Left lung (tissue), 10 donors: ENCODE measurements around the gene PRDM5. TPM values are rescaled to one million over a fixed set of nuclear protein-coding genes. Genes with fewer than 3 reads are reported as not detected.

ENCODE experiments used
- ATAC-seq: fragments of 200-7000 bp; cut with Tn5 transposase; one replicate; pipeline ENCODE4 v1.9.1; 2020; ENCODE audit warnings: moderate library complexity
- DNase-seq, 4 donors: peaks; one replicate each; pipeline ENCODE4 v3.0.0-alpha.2; 2013 to 2020
- H3K27ac ChIP-seq, 2 donors: fragments of 200-600 bp; sonication (generic) in 1 of 2; one replicate each; pipeline versions ENCODE4 v1.5.0 to v1.8.0; 2020 to 2021
- H3K27me3 ChIP-seq, 2 donors: fragments of 200-600 bp; sonication (generic) in 1 of 2; one replicate each; pipeline versions ENCODE4 v1.5.0 to v1.8.0; 2020 to 2021
- H3K36me3 ChIP-seq, 2 donors: fragments of 200-600 bp; sonication (generic) in 1 of 2; one replicate each; pipeline versions ENCODE4 v1.5.0 to v1.8.0; 2020 to 2021
- H3K4me1 ChIP-seq, 2 donors: fragments of 200-600 bp; one replicate each; pipeline ENCODE4 v1.8.0; 2021
- H3K4me3 ChIP-seq, 2 donors: fragments of 200-600 bp; sonication (generic) in 1 of 2; one replicate each; pipeline versions ENCODE4 v1.5.0 to v1.8.0; 2020 to 2021; ENCODE audit warnings: mild to moderate bottlenecking in 1 of 2
- H3K9me3 ChIP-seq, 2 donors: fragments of 200-600 bp; sonication (generic) in 1 of 2; one replicate each; pipeline versions ENCODE4 v1.5.0 to v1.8.0; 2020 to 2021
- CTCF ChIP-seq, 2 donors: fragments of 200-600 bp; sonication (generic) in 1 of 2; IDR thresholded peaks; one replicate each; pipeline versions ENCODE4 v1.5.0 to v1.8.0; 2021; ENCODE audit warnings: antibody characterized with exemption in 2 of 2
- intact Hi-C, 2 donors: fragments of 100-400 bp; cut with DNase I; formaldehyde crosslinking; loops; one replicate each; pipeline versions ENCODE4 v1.11.2 to v1.14.2; 2022
- polyA plus RNA-seq, 6 donors: library from polyadenylated mRNA; unstranded; fragments of 120-200 nt; gene quantifications; one replicate each; pipeline ENCODE4 v1.2.1, GENCODE V29; 2013; ENCODE audit not compliant: insufficient read length in 6 of 6
- total RNA-seq, 2 donors: library from RNA; stranded (reverse); fragmentation: NEBNext Ultra II Directional; extraction: Animal tissue kit (Norgen Biotek cat#: 25700); gene quantifications; one replicate each; pipeline ENCODE4 v1.2.1, GENCODE V29; 2021
- donor health status: DM: no; HTN: yes; CAD: no.
- donor health status: DM: no; HTN: no; CAD: no.

PRDM5 gene
- total and polyA plus RNA-seq, 8 donors = 12.1 to 35.1 (median 30.3) TPM

DNA sequence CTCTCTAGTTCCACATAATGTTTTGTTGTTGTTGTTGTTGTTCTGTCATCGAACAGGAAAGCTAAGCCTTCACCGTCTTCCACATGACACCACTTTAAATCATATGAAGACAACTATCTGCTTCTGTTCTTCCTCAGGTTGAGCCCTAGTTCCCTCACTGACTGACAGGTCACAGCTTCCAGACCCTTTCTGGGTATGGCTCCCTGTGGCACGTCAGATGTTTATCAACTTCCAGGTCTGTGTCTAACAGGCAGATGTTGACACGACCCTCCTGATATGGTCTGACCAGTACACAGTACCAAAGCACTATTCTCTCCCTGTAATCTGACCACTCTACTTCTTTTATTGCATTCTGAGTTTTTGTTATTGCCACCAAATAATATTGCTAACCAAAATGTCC lies 51.4 kb downstream of the PRDM5 start:
- intact Hi-C loops = no loop called here
- no peak for TF ChIP-seq CTCF (IDR thresholded peaks at IDR 0.05)
- no peaks in the 10 kb centered on the region for H3K36me3 ChIP-seq
- no peaks in the 10 kb centered on the region for H3K27me3 ChIP-seq
- ATAC-seq (no peak), DNase-seq (no peak)
- H3K9me3 ChIP-seq = no peaks in the 10 kb centered on the region
- H3K27ac ChIP-seq = no peak overlapping the region
- peaks cover 0 to 10% of the 10 kb centered on the region in 2 donors for H3K4me1 ChIP-seq
- no peak overlapping the region for H3K4me3 ChIP-seq

- ATAC-seq = peak; percentile 17
- no peak for DNase-seq
- intact Hi-C loops = no loop called here
Measured at GRCh38 chr4:120870279-120870673, 52.2 kb downstream of the PRDM5 start.

GRCh38 chr4:120869613-120870278 lies 52.8 kb downstream of the PRDM5 start:
- intact Hi-C loops = no loop called here
- peak; percentile 47 for ATAC-seq
- DNase-seq = peak in 1 of 4 donors; percentile 47

More at GRCh38 chr4:120870279-120870673, 52.2 kb downstream of the PRDM5 start:
- Histone ChIP-seq H3K4me3 (no peak overlapping the region), H3K9me3 (no peaks in the 10 kb centered on the region), H3K27ac (no peak overlapping the region), H3K4me1 (peaks cover 0 to 10% of the 10 kb centered on the region in 2 donors), H3K27me3 (no peaks in the 10 kb centered on the region), H3K36me3 (no peaks in the 10 kb centered on the region)
- TF ChIP-seq CTCF (IDR thresholded peaks at IDR 0.05) = no peak

DNA sequence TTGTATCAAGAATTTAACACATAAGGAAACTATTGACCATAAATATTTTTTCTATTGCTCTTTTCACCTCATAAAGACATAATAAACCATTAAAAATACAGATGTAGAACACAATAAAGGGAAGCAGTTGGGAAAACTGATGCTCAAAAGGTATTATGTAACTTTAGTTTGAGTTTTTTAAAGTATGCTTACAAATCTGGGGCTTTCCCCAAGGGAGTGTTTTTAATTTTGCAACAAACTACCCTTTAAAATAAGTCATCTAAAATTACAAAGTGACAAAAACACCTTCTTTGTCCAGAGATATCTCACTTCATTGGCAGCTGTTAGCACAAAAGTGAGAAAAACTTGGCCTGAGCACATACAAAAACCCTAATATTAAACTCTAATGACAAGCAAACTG lies 55.0 kb downstream of the PRDM5 start:
- H3K9me3 ChIP-seq = no peaks in the 10 kb centered on the region
- no peak overlapping the region for H3K27ac ChIP-seq
- no peak overlapping the region for H3K4me3 ChIP-seq
- peaks cover 0 to 10% of the 10 kb centered on the region in 2 donors for H3K4me1 ChIP-seq
- no peaks in the 10 kb centered on the region for H3K36me3 ChIP-seq
- intact Hi-C loops = no loop called here
- H3K27me3 ChIP-seq = no peaks in the 10 kb centered on the region
- ATAC-seq (no peak), DNase-seq (no peak)
- no peak for TF ChIP-seq CTCF (IDR thresholded peaks at IDR 0.05)

More at GRCh38 chr4:120869613-120870278, 52.8 kb downstream of the PRDM5 start:
- Histone ChIP-seq H3K27me3 (no peaks in the 10 kb centered on the region), H3K27ac (no peak overlapping the region), H3K9me3 (no peaks in the 10 kb centered on the region), H3K4me3 (no peak overlapping the region), H3K36me3 (no peaks in the 10 kb centered on the region), H3K4me1 (peaks cover 0 to 10% of the 10 kb centered on the region in 2 donors)
- TF ChIP-seq CTCF (IDR thresholded peaks at IDR 0.05) = no peak

GRCh38 chr4:120865985-120866384 lies 56.5 kb downstream of the PRDM5 start:
- no peak for DNase-seq
- Histone ChIP-seq H3K4me1 (peaks cover 0 to 10% of the 10 kb centered on the region in 2 donors), H3K36me3 (no peaks in the 10 kb centered on the region), H3K27ac (no peak overlapping the region), H3K9me3 (no peaks in the 10 kb centered on the region), H3K27me3 (no peaks in the 10 kb centered on the region), H3K4me3 (no peak overlapping the region)
- peak; percentile 49 for ATAC-seq
- intact Hi-C loops = no loop called here
- no peak for TF ChIP-seq CTCF (IDR thresholded peaks at IDR 0.05)
